AG08396 (cell line): ENCODE data around the gene ASCL2.

Source experiments
- DNase-seq: peaks from one replicate; pipeline ENCODE4 v3.0.0; 2012; ENCODE audit warnings: low spot score, mixed read lengths

ASCL2 gene

DNA sequence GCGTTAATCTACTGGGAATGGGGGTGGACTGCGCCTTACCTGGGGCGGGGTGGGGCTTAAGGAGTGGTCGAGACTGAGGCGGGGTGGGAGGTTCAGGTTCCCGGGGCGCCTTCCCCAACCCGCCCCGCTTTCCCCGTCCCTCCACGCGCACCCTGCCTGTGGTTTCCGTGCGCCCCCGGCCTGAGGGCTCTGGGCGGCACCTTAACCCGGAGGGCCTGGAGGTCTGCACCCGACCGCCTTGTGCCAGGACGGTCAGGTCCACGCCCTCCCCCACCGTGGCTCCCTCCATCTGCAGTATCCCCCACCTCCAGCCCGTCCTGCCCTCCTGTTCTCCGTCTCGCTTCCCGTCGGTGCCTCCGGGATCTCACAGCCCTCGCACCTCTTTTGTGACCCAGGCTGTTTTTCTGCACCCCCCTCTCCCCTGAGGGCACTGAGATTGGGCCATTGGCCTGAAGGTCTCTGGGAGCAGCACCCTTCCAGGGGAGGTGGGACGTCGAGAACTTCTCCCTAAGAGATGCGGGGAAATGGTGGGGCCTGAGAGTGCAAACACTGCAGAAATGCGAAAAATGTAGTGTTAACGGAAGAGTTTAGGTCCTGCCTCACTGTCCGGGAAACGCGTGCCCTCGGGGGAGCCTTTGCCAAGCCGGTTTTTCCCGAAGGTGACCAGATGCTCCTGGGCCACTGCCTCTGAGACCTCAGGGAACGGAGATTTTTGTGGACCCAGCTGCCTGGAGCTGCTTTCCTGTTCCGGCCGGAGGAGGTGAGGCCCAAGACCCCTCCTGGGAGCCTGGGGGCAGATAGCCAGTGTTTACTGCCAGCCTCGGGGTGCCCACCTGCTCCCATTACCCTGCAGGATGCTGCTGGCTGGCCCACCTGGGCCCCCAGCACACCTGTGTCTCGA, 1.2 kb upstream of the ASCL2 start:
- no peak for DNase-seq

DNA sequence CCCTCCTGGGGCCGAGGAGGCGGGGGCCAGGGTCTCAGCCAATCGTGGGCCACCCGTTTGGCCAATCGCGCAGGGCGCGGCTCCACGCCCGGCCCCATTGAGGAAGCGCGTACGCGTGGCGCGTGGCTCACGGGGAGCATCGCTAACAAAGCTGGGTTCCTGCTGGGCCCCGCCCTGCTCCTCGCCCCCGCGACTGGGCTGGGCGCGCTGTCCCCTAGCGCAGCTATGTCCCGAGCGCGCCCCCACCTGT, 614 bp upstream of the ASCL2 start:
- no peak for DNase-seq

DNA sequence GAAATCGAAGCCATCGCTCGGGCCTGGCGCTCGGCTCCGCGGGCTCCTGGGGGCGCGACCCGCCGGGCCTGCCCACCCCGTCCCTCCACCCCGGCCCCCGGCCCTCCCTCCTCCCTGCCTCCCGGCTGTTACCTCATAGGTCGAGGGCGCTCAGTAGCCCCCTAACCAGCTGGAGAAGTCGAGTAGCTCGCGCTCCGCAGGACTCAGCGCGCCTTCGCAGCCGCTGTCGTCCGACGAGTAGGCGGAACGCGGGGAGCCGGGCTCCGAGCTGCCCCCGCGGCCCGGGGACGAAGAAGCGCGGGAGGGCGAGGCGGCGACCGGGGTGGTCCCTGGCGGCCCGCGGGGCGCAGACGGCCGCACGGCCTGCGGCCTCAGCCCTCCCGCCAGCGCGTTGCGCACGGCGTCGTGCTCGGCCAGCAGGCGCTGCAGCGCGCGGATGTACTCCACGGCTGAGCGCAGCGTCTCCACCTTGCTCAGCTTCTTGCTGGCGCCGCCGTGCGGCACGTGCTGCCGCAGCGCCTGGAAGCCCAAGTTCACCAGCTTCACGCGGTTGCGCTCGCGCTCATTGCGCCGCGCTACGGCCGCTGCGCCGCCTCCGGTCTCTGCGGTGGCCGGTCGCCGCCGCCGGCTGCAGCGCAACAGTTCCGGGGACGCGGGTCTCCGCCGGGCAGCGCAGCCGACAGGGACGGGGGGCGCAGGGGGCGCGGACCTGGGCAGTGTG, 627 bp downstream of the ASCL2 start:
- DNase-seq = peak; percentile 63

DNA sequence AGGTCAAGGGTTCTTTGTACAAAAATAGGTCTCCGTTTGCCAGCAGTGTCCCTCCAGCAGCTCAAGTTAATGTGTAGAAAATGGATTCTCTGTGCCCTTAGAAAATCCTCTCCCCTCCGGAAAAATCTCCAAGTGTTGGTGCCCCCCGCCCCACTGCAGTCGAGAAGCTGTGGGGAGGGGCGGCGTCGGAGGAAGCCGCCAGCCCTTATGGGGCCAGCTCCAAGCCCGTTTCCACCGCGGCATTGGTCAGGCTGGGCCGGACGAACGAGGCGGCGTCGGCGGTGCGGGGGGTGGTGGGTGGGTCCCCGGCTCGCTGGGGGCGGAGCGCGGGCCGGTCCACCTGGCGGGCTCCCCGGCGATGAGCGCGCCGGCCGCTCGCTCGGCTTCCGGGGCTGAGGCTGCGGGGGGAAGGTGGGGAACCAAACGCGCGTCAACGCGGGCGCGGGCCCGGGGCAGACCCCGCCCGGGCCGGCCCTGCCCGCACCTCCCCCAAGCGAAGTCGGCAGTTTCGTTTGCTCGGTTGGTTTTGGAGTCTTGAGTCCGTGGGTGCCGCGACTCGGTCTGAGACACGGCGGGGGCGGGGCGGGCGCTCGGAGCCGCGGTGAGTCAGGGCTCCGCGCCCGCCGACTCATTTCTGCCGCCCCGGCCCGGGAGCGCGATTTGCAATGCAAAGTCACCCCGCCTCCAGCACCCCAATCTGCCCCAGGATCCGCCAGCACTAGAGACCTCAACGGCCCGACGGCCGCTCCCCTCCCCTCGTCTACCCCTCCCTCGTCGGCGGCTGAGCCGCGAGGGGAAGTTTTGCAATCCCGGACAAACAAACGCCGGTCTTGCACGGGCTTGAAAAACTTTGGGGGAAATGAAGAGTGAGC, 1.4 kb downstream of the ASCL2 start:
- DNase-seq = no peak

DNA sequence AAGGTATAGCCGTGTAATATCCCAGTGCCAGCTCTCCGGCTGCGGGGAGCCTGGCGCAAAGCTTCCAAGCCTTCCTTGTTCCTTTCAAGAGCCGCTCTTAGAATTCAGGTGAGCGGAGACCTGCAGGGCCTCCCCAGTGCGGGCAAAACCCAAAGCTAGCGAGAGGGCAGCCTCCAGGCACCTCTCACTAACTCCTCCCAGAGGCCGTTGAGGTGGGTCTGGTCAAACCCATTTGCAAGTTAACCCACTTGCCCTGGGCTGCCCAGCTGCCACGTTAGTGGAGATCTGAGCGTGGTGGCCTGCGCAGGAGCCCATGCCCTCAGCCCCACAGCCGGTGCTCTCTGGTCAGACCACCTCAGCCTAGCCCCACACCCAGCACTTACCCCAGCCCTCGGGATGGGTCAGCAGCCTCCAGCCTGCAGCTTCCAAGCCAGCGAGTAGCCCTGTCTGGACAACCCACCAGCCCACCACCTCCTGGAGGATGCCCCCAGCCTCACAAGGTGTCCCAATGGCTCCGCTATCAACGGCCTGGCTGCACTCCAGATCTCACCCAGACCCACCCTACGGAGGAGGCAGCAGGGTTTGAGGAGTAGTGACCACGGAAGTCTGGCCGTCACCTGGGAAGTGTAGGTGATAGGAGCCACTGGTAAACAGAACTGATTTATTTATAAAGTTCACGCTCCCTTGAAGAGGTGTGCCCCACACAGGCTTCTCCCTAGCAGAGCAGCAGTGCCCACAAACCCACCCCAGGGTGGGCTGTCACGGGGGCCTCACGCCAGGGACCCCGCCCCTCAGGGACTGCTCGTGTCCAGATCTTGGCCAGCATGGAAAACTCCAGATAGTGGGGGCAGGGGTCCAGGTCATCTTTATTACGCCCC, 2.3 kb downstream of the ASCL2 start:
- no peak for DNase-seq

DNA sequence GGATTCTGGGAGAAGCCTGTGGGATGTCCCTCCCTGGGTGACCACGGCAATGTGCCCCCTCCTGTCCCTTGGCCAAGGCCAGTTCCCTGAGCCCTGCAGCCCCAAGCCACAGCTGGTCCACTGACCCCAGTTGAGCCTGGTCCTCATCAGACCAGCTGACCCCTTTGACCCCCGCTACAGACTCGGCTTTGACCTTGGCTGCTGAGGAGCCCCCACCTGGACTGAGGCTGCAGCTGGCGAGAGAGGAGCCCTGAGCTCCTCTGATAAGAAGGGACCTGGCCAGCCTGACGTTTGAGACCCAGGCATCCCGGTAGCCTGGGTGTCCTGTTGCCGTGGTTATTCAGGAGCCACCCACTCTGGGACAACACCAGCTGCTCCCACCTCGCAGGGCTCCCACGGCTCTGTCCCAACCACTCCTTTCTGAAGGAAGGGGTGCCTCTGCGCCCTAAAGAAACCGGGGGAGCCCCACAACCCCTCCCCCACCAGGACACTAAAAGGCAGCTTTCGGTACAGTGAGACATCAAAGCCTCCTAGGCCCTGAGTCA, 3.0 kb downstream of the ASCL2 start:
- DNase-seq = no peak

DNA sequence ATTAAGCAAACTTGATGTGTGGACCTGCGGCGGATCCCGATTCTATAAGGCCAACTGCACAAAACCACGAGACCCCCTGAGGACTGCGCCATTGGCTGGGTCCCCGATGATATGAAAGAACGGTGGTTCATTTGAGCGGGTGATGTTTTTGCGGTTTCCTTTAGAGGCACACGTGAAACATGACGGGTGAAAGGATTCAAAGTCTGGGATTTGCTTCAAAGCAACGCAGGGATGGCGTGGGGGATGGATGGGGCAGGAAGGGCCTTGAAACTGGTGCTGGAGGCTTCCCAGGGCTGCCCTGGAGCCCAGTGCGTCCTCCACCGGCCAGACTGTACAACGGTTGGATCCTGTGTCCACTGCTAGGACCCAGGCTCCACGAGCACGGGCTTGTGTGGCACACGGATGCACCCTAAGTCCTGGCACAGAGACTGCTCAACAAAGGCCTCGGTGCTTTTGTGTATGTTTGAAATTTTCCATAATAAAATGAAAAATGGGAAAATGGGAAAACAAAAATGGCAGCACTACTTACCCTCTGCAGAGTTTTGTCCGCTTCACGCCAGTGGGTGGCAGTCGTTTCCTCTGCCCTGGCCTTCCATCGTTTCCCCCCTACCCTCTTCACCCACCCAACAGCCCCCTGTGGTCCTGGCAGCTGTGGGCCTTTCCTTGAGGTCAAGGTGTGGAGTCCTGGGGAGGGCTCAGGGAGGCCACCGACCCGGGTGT, 3.6 kb downstream of the ASCL2 start:
- DNase-seq = no peak

DNA sequence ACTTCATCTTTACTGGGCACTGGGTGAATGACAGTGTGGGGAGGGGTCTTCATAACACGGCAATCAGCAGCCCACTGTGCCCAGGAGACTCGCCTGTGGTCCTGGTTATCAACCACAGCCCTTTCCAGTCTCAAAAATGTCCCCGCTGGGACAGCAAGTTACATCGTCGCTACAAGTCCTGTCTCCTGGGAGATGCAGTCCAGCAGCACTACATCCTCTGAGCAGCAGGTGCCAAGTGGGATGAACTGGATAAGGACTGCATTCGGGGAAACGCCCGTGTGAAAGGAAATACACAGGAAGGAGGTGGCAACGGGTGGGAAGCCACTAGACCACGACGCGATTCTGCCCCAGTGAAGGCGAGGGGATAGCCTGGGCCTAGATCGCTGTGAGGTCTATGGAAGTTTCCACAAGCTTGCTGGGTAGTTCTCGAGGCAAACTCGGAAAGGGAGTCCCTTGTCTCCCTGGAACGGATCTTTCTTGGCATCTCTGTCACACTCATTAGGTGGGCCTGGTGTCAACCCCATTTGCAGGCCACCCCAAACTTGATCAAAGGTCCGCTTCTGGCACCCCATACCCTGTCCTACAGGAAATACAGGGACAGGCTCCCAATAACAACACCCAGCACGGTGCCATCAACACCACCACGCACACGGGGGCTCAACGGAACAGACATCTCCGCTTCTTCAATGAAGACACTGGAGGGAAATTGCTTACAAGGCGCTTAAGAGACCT, 4.4 kb downstream of the ASCL2 start:
- no peak for DNase-seq

DNA sequence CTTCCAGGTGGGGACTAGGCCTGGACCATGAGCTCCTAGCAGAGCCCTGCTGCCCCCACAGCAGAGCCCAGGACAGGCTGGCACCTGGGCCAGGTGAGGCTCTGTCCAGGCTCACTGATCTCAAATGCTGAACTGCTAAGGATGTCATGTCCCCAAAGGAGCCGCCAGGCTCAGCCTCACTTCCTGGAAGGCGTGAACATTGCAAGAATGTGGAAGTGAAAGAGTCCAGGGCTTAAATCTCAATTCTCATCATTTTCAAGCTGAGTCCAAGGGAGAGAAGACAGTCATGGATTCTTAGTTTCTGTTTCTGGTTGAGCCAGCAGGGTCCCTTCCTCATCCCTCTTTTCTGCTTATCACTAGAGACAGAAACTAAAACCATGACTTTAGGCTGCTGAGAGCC, 5.0 kb downstream of the ASCL2 start:
- DNase-seq = no peak

DNA sequence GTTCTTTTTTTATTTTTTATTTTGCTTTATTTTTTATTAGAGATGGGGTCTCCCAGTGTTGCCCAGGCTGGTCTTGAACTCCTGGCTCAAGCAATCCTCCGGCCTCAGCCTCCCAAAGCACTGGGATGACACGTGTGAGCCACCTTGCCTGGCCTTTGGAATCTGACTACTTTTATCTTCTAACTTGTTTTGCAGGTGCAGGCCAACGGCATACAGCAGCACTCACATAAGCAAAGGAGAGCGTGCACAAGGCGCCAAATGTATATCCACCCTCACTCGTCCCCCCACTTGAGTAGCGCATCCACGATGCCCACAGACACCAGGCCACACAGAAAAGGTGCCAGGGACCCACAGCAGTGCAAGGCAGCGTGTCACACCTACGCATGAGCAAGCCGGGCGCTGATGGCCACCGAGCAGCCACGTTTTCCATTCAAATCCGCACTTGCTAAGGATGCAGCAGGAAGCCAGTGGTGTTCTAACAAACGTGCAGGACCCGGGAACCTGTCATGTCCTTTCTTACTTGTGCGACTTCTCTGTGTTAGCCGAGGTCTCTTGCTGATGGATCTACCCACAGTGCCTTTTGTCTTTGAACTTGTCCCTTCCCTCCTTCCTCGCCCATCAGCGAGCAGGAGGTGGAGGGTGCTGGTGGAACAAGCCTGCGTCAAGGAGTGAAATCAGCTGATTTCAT, 5.9 kb downstream of the ASCL2 start:
- DNase-seq = no peak

DNA sequence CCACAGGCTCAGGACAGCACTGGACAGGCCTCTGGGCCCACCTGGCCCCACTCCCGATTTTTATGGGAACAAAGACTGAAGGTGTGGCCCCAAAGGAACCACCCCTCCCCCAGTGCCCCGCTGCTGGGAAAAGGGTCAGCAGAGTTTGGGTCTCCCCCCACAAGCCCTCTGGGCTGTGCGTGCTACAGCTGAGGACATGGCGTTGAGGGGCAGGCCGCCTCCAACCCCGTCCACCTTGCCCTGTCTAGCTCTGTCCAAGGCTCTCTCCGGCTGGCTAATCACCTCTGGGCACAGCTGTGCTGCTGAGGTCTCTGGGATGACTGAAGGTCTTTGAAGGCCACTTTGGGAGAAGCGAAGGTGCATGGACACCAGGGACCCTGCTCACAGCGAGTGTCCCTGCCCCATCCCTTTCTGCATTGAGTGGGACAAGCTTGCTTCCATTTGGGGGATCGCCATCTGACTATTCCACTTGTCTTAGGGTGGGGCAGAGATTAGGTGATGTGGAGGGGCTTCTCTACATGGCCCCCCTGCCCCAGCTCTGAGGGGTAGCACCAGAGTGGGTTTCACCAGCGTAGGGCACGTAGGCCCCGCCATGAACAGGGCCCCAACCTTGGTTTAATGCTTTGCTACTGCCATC, 6.5 kb downstream of the ASCL2 start:
- no peak for DNase-seq

DNA sequence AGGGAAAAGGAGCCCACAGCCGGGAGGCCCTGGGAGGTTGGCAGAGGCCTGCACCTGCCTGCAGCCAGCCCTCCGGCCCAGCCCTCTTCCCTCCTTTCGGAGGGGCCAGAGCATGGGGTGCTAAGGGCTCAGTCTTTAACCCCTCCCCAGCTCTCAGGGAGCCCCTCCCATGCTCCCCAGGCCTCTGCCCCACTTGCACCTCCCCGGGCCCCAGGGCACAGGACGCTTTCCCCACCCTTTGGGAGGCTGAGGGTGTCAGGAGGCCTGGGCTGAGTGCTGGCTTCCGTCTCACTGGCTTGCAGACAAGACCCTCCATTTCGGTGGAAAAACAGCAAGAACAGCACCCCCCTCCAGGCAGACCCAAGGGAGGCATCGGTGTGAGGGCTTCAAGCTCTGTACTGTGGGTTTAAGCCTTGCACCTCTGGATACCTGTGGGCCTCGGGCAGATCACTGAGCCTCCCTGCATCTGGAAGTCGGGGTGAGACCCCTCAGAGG, 7.3 kb downstream of the ASCL2 start:
- no peak for DNase-seq

DNA sequence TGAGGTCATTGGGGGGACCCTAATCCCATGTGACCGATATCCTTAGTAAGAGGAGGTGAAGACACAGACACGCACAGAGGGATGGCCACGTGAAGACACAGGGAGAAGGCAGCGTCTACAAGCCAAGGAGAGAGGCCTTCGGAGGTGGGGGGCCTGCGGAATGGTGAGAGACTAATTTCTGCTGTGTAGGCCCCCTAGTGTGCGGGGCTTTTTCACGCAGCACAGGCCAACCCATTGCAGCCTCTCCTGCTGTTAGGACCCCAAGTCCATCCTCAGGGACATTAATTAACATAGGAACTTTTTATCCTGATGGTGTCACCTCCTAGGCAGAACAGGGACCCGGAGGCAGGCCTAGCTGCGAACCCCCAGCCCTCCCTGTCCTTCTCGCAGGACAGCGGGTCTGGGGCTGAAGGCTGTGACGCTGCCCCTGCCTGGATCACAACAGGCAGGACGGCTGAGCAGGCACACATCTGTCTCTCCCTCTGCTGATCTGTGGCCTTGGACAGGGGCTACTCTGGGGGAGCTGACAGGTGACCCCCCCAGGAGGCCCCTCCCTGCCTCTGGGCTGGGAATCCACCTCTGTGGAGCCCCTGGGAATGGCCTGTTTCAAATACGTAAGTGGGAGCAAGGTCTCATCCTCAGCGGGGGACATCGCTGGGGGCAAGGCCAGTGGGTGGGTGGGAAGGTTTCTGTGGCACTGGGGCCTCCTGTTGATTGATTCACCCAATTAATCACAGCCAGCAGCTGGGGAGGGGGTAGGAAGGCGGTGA, 7.9 kb downstream of the ASCL2 start:
- no peak for DNase-seq

DNA sequence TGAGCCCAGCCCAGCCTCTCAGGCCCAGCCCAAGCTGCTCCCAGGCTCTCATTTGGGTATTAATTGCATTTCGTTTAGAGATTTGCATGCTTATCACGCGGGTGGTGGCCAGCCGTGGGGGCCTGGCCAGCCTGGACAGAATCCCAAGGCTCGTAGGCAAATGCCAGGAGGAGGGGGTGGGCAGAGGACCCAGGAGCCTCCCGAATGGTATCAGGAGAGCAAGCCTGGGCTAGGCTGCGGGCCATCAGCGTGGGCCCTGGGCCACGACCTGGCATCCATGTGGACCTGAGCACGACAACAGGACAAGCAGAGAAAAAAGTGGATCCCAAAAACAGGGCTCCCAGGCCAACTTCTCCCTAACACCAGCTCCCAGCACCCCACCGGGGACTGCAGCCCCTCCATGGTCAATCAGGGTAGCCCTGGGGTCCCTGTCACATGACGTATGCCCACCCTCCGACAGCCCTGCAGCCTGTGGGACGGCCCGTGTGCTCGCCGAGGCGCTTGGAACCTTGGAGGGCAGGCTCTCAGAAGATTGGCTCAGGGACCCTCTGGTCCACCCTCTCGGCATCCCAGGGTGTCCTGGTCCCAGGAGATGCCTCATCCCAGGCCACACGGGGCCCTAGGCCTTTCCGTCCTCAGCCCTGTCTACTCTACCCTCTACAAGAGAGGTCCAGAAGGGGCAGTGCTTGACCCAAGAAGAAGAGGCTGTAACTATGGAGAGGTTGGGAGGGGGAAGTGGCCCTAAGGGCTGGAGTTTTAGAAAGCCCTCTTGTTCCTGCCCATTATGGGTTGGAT, 8.8 kb downstream of the ASCL2 start:
- no peak for DNase-seq

DNA sequence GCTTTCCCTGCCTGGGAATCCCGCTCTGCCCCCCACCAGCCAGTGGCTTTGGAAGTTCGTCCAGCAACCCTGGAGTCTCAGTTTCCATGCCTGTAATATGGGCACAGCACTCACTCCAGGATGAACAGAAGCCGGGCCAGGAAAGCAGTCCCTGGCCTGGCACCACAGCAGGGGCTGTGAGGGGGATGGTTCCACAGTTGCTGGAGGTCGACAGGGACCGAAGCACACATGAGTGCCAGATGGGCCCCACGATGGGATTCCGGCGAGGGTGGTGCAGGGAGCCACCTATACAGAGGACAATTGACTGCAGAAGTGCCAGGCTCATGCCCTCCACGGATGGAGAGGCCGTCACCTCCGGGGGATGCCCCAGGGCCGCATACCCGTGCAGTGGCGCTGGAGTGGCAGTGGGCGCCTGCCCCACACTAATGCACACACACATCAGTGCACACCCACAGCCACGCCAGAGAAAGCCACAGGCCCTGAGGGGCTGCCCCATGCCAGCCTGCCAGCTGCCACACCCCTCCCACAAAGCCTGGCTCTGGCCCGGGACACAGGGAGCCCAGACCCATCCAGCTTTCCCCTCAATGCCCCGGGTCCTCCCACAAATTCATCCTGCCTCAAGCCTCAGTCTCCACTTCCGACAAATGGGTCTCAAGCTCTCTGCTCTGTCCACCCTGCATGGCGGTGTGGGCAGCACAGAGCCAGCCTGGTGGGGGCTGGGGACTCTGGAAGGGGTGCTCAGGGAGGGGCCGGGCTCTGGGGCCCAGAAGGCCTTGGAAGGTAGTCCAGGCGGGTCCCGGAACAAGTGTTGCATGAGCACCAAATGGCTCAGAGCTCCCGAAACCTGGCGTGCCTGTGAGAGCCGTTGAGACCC, 9.7 kb downstream of the ASCL2 start:
- DNase-seq = no peak

DNA sequence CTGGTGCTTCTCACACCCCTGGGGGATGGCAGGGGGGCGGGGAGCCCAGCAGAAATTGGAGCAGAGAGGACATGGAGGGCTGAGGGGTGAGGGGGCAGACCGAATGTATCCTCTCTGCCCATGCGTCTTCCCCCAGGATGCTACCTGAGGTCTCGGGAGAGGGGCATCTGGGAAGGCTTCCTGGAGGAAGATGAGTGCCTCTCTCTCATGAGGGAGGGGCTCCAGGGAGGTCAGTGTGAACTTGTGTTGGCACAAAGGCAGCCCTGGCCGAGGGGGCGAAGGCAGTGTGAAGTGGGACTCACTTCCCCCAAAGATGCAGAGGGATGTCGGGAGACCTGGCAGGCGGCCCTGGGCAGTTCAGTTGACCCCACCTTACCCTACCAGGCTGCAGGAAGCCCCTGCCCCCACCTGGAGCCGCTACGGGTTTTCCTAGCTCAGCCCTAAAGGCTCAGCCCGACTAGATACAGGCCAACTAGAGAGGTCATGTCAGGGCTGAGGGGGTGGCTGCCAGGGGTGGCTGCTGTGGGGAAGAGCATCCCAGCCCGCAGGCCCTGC, 10.4 kb downstream of the ASCL2 start:
- DNase-seq = no peak
